Stomach (tissue), 4 donors: ENCODE data around the gene IQCH.

ENCODE experiments used
- POLR2A ChIP-seq, 4 donors: fragments of 450-650 bp; IDR thresholded peaks; one replicate each; pipeline ENCODE4 v1.6.1; 2016; ENCODE audit warnings: antibody characterized with exemption in 4 of 4, control low read depth in 2 of 4, mild to moderate bottlenecking in 1 of 4, moderate library complexity in 1 of 4
- TF ChIP-seq, protein P1 (sequence below), 7 experiments: fragments of 450-650 bp in 4 of 7; fragments of 200-600 bp in 3 of 7; sonication (generic) in 3 of 7; IDR thresholded peaks; one replicate each; pipeline ENCODE4 v1.5.1; 2016 to 2019; ENCODE audit warnings: antibody characterized with exemption in 7 of 7, control low read depth in 2 of 7, mild to moderate bottlenecking in 1 of 7

DNA sequence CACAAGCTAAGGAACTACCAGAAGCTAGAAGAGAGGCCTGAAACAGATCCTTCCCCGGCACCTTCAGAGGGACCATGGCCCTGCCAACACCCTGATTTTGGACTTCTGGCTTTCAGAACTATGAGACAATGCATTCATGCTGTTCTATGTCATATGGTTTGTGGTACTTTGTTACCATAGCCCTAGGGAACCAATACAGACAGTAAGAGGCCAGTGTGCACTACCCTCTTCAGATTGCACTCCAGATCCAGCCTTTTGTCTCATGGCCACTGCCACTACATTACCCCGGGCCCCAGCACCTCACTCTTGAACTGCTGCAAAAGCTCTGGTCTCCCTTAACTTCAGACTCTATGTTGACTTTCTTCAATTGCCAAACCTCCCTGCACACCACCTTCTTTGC is 24.1 kb upstream of the IQCH start:
- no peak for TF ChIP-seq POLR2A (IDR thresholded peaks at IDR 0.05)
- TF ChIP-seq, protein P1, sequence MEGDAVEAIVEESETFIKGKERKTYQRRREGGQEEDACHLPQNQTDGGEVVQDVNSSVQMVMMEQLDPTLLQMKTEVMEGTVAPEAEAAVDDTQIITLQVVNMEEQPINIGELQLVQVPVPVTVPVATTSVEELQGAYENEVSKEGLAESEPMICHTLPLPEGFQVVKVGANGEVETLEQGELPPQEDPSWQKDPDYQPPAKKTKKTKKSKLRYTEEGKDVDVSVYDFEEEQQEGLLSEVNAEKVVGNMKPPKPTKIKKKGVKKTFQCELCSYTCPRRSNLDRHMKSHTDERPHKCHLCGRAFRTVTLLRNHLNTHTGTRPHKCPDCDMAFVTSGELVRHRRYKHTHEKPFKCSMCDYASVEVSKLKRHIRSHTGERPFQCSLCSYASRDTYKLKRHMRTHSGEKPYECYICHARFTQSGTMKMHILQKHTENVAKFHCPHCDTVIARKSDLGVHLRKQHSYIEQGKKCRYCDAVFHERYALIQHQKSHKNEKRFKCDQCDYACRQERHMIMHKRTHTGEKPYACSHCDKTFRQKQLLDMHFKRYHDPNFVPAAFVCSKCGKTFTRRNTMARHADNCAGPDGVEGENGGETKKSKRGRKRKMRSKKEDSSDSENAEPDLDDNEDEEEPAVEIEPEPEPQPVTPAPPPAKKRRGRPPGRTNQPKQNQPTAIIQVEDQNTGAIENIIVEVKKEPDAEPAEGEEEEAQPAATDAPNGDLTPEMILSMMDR (IDR thresholded peaks at IDR 0.05): no peak
